NOMO-1 (cell line): ENCODE measurements around the gene UGT1A7.

Experiments used
- DNase-seq, 2 experiments: peaks; one replicate each; lab custom pipeline; 2025; ENCODE audit not compliant: unreplicated experiment in 2 of 2; lab: John Stamatoyannopoulos, UW

Gene UGT1A7

GRCh38 chr2:233794128-233794658 lies 112.5 kb downstream of the UGT1A7 start:
- DNase-seq = no peak

GRCh38 chr2:233795735-233796171 lies 114.1 kb downstream of the UGT1A7 start:
- no peak for DNase-seq

GRCh38 chr2:233796254-233796653 lies 114.6 kb downstream of the UGT1A7 start:
- DNase-seq = no peak

GRCh38 chr2:233798335-233799086 lies 116.8 kb downstream of the UGT1A7 start:
- no peak for DNase-seq

GRCh38 chr2:233799087-233799665 lies 117.5 kb downstream of the UGT1A7 start:
- no peak for DNase-seq

GRCh38 chr2:233799716-233800115 lies 118.0 kb downstream of the UGT1A7 start:
- DNase-seq = no peak

- no peak for DNase-seq
Observed at GRCh38 chr2:233800208-233800607, 118.5 kb downstream of the UGT1A7 start.

- DNase-seq = no peak
Observed at GRCh38 chr2:233801357-233802131, 119.8 kb downstream of the UGT1A7 start.

GRCh38 chr2:233802132-233802815 lies 120.6 kb downstream of the UGT1A7 start:
- no peak for DNase-seq

- no peak for DNase-seq
Observed at GRCh38 chr2:233803292-233803911, 121.7 kb downstream of the UGT1A7 start.

GRCh38 chr2:233803994-233804393 lies 122.3 kb downstream of the UGT1A7 start:
- DNase-seq = no peak

GRCh38 chr2:233807215-233807865 lies 125.6 kb downstream of the UGT1A7 start:
- DNase-seq = no peak

- no peak for DNase-seq
Observed at GRCh38 chr2:233807966-233808935, 126.5 kb downstream of the UGT1A7 start.

- no peak for DNase-seq
Observed at GRCh38 chr2:233810385-233810784, 128.7 kb downstream of the UGT1A7 start.

GRCh38 chr2:233811087-233811486 lies 129.4 kb downstream of the UGT1A7 start:
- no peak for DNase-seq

- no peak for DNase-seq
Observed at GRCh38 chr2:233811732-233812131, 130.0 kb downstream of the UGT1A7 start.

- DNase-seq = no peak
Observed at GRCh38 chr2:233813236-233814055, 131.7 kb downstream of the UGT1A7 start.
